Measurements from ENCODE around the gene TRIM8.

TRIM8 gene

GRCh38 chr10:102644066-102644645 lies at the start of gene TRIM8:
Gene TRIM8, plus strand, starts transcription at chr10:102644479. Its CDS starts 139 bp downstream, at chr10:102644618.
- no peak for FAIRE-seq

- FAIRE-seq: no peak
These were observed 49.0 kb upstream of the TRIM8 start for GRCh38 chr10:102595293-102595692.

GRCh38 chr10:102595897-102596296 lies 48.4 kb upstream of the TRIM8 start:
- no peak for FAIRE-seq

- no peak for FAIRE-seq
These were observed 47.7 kb upstream of the TRIM8 start for GRCh38 chr10:102596506-102596971.

GRCh38 chr10:102597131-102597991 lies 46.9 kb upstream of the TRIM8 start:
- FAIRE-seq: no peak

GRCh38 chr10:102598243-102598642 lies 46.0 kb upstream of the TRIM8 start:
- FAIRE-seq: no peak

- FAIRE-seq: no peak
These were observed 44.5 kb upstream of the TRIM8 start for GRCh38 chr10:102599565-102600327.

GRCh38 chr10:102600816-102601215 lies 43.5 kb upstream of the TRIM8 start:
- FAIRE-seq: no peak

- no peak for FAIRE-seq
These were observed 42.6 kb upstream of the TRIM8 start for GRCh38 chr10:102601639-102602038.

GRCh38 chr10:102602272-102603045 lies 41.8 kb upstream of the TRIM8 start:
- FAIRE-seq: no peak

- no peak for FAIRE-seq
These were observed 40.3 kb upstream of the TRIM8 start for GRCh38 chr10:102603946-102604345.

GRCh38 chr10:102604439-102604841 lies 39.8 kb upstream of the TRIM8 start:
- no peak for FAIRE-seq

- FAIRE-seq: no peak
These were observed 38.6 kb upstream of the TRIM8 start for GRCh38 chr10:102605712-102606111.

GRCh38 chr10:102608487-102608886 lies 35.8 kb upstream of the TRIM8 start:
- no peak for FAIRE-seq

GRCh38 chr10:102610441-102610887 lies 33.8 kb upstream of the TRIM8 start:
- FAIRE-seq: no peak

- FAIRE-seq: no peak
These were observed 32.7 kb upstream of the TRIM8 start for GRCh38 chr10:102611514-102612087.

- no peak for FAIRE-seq
These were observed 31.4 kb upstream of the TRIM8 start for GRCh38 chr10:102612964-102613275.

GRCh38 chr10:102613286-102613685 lies 31.0 kb upstream of the TRIM8 start:
- FAIRE-seq: no peak

GRCh38 chr10:102613785-102614184 lies 30.5 kb upstream of the TRIM8 start:
- FAIRE-seq: no peak

GRCh38 chr10:102614888-102615287 lies 29.4 kb upstream of the TRIM8 start:
- FAIRE-seq: no peak

GRCh38 chr10:102615361-102615760 lies 28.9 kb upstream of the TRIM8 start:
- no peak for FAIRE-seq

- FAIRE-seq: no peak
These were observed 28.1 kb upstream of the TRIM8 start for GRCh38 chr10:102616066-102616770.

Measured in islet of Langerhans (tissue), 1 donor.